Measurements from ENCODE around the gene CCDC136.

DNA sequence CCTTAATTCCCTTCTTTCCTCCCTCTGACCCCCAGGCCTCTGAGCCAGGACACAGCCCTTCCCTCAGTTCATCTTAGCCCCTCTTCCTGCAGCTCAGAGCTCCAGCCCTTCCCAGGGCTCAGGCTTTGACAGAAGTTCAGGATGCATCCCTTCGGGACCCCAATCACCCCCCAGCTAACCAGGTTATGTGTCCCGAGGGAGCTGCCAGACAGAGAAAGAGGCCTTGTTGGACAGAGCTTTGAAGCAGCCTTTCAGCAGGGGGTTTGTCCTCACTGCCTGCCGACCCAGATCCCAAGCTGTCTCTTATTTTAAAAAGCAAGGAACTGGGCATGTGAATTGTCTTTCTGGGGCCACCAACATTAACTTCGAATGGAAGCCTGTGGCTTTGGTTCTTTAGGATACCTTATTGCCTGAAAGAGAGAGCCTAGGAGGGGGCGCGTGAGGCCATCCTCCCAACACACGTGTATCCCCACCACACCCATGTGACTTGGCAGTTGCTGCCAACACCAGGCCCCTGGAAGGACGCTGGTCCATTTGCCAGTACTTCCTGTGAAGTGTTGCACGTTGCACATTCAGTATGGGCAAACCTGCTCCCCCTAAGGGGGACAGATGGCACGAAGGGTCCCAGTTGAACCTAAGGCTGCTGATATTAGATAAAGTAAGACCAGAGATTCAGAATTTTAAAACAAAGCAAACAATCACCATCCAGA lies 858 bp downstream of the CCDC136 start:
- TF ChIP-seq POLR2A (IDR thresholded peaks at IDR 0.05; ENCODE audit: low read depth) (no peak), EP300 (IDR thresholded peaks at IDR 0.05) (no peak), POLR2AphosphoS5 (IDR thresholded peaks at IDR 0.05) (peak in 1 of 2 donors; percentile 28)
- TF ChIP-seq, protein P1, sequence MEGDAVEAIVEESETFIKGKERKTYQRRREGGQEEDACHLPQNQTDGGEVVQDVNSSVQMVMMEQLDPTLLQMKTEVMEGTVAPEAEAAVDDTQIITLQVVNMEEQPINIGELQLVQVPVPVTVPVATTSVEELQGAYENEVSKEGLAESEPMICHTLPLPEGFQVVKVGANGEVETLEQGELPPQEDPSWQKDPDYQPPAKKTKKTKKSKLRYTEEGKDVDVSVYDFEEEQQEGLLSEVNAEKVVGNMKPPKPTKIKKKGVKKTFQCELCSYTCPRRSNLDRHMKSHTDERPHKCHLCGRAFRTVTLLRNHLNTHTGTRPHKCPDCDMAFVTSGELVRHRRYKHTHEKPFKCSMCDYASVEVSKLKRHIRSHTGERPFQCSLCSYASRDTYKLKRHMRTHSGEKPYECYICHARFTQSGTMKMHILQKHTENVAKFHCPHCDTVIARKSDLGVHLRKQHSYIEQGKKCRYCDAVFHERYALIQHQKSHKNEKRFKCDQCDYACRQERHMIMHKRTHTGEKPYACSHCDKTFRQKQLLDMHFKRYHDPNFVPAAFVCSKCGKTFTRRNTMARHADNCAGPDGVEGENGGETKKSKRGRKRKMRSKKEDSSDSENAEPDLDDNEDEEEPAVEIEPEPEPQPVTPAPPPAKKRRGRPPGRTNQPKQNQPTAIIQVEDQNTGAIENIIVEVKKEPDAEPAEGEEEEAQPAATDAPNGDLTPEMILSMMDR (IDR thresholded peaks at IDR 0.05): no peak

Measured in esophagus muscularis mucosa (tissue), 4 donors.